Heart left ventricle (tissue), 16 donors: ENCODE results near the gene TAPT1. TPM values are rescaled to one million over a fixed set of nuclear protein-coding genes. Genes with fewer than 3 reads are reported as not detected.

Experiments
- ATAC-seq, 4 donors: fragments of 200-7000 bp; cut with Tn5 transposase; one replicate each; pipeline ENCODE4 v1.9.1; 2020 to 2022; ENCODE audit warnings: moderate library complexity in 4 of 4, mild to moderate bottlenecking in 3 of 4, moderate number of reproducible peaks in 1 of 4
- DNase-seq, 5 donors: peaks; one replicate each; pipeline ENCODE4 v3.0.0-alpha.2; 2020
- H3K27ac ChIP-seq, 12 donors: fragments of 200-600 bp; sonication (generic) in 4 of 12; one replicate each; pipeline versions ENCODE4 v1.5.0 to v1.8.0; 2016 to 2022; ENCODE audit warnings: mild to moderate bottlenecking in 2 of 12
- H3K27me3 ChIP-seq, 9 donors: fragments of 200-600 bp; sonication (generic) in 2 of 9; one replicate each; pipeline versions ENCODE4 v1.5.1 to v1.8.0; 2016 to 2022; ENCODE audit warnings: mild to moderate bottlenecking in 3 of 9
- H3K36me3 ChIP-seq, 9 donors: fragments of 200-600 bp; sonication (generic) in 2 of 9; one replicate each; pipeline versions ENCODE4 v1.5.0 to v1.8.0; 2018 to 2022; ENCODE audit warnings: mild to moderate bottlenecking in 2 of 9
- H3K4me1 ChIP-seq, 12 donors: fragments of 200-600 bp; sonication (generic) in 4 of 12; one replicate each; pipeline versions ENCODE4 v1.5.0 to v1.8.0; 2016 to 2022; ENCODE audit warnings: mild to moderate bottlenecking in 3 of 12
- H3K4me3 ChIP-seq, 12 donors: fragments of 200-600 bp; sonication (generic) in 4 of 12; one replicate each; pipeline versions ENCODE4 v1.5.0 to v1.8.0; 2017 to 2022; ENCODE audit warnings: mild to moderate bottlenecking in 9 of 12, moderate library complexity in 4 of 12
- H3K9me3 ChIP-seq, 12 donors: fragments of 200-600 bp; sonication (generic) in 4 of 12; one replicate each; pipeline versions ENCODE4 v1.5.0 to v1.8.0; 2016 to 2022; ENCODE audit warnings: mild to moderate bottlenecking in 1 of 12
- POLR2A ChIP-seq, 2 donors: fragments of 450-650 bp; IDR thresholded peaks; one replicate each; pipeline ENCODE4 v1.6.1; 2017; ENCODE audit warnings: antibody characterized with exemption in 2 of 2, mild to moderate bottlenecking in 2 of 2, moderate library complexity in 2 of 2
- whole genome bisulfite sequencing, 4 donors: extraction: QIAGEN DNeasy Blood & Tissue Kit in 2 of 4; methylation state at CpG; one replicate each; pipeline versions ENCODE4 v1.1.5 to v1.1.7; 2013 to 2018; 5-methylcytosine and 5-hydroxymethylcytosine counted together
- intact Hi-C, 10 donors: fragments of 100-400 bp; cut with DNase I; formaldehyde crosslinking; loops; one replicate each; pipeline versions ENCODE4 v1.11.1 to v1.14.2; 2022
- polyA plus RNA-seq, 2 donors: library from polyadenylated mRNA; stranded (reverse); fragments of 200-250 nt; gene quantifications; one replicate each; pipeline ENCODE4 v1.2.3, GENCODE V29; 2013
- total RNA-seq, 9 donors: library from RNA; depleted of rRNA in 2 of 9; stranded (reverse); fragments of >200 nt in 2 of 9; fragmentation: NEBNext Ultra II Directional in 3 of 9; extraction: Animal tissue kit (Norgen Biotek cat#: 25700) in 3 of 9; gene quantifications; one replicate each; pipeline versions ENCODE4 v1.1.0 to v1.2.4, GENCODE V29; 2016 to 2023
- TF ChIP-seq, protein P1 (sequence below), 12 donors: fragments of 200-600 bp; sonication (generic) in 4 of 12; IDR thresholded peaks; one replicate each; pipeline versions ENCODE4 v1.5.0 to v1.8.0; 2018 to 2022; ENCODE audit warnings: antibody characterized with exemption in 12 of 12, mild to moderate bottlenecking in 5 of 12
- donor health status: ischemic (EF 13 %, LVEDD 7.1; RV severe dilation, severe dysfunction).
- donor health status: healthy with polysubstance abuse.
- donor health status: DM: no; HTN: yes; CAD: no.
- donor health status: DM: no; HTN: no; CAD: no.
- donor health status: ischemic (EF 25% LVEDD 6.9; RV normal size, moderate dysfunction).
- donor health status: ischemic (EF 25% LVEDD 5.7; RV mildly dilated, moderate dysfunction).
- donor health status: healthy.
- donor health status: DM: yes; HTN: yes; CAD: no.
- donor health status: ischemic (EF 35%, LVEDD 5.7; RV mildly dilated, moderate dysfunction).
- donor health status: nonischemic (EF 11% LVEDD 7.7; RV severe dilation, severe dysfunction).
- donor health status: DM: yes; HTN: yes; CAD: no.
- donor health status: PGD.
- donor health status: ischemic (EF 29% LVEDD 5.4; RV normal size, mild dysfunction).
- donor health status: nonischemic (EF 23%, LVEDD 6.1; RV moderate dilation, normal function).

The TAPT1 gene
- total and polyA plus RNA-seq, 11 donors, result 12.3 to 53.4 (median 34.9) TPM

DNA sequence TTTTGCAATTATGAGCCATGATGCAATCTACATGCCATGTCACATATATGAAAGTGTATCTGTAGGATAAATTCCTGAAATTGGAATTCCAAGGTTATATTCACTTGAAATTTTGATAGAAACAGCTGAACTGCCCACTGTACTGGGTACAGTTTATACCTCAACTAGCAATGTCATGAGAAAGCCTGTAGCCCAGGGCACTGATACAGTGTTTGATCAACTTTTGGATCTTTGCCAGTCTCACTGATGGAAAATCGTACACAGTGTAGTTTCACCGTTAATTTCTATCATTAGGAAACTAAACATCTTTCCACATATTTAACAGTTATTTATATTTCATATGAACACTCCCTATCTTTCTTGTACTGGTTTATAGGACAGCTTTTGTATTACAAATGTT, 34.2 kb downstream of the TAPT1 start:
- intact Hi-C loops, result loop anchor here in 2 of 10 donors (10.0 kb wide), 1 partner anchor 73 kb away; no protein-coding TSS in a partner anchor
- TF ChIP-seq POLR2A (IDR thresholded peaks at IDR 0.05), result no peak
- TF ChIP-seq, protein P1, sequence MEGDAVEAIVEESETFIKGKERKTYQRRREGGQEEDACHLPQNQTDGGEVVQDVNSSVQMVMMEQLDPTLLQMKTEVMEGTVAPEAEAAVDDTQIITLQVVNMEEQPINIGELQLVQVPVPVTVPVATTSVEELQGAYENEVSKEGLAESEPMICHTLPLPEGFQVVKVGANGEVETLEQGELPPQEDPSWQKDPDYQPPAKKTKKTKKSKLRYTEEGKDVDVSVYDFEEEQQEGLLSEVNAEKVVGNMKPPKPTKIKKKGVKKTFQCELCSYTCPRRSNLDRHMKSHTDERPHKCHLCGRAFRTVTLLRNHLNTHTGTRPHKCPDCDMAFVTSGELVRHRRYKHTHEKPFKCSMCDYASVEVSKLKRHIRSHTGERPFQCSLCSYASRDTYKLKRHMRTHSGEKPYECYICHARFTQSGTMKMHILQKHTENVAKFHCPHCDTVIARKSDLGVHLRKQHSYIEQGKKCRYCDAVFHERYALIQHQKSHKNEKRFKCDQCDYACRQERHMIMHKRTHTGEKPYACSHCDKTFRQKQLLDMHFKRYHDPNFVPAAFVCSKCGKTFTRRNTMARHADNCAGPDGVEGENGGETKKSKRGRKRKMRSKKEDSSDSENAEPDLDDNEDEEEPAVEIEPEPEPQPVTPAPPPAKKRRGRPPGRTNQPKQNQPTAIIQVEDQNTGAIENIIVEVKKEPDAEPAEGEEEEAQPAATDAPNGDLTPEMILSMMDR (IDR thresholded peaks at IDR 0.05), result no peak
- no peak for DNase-seq
- Histone ChIP-seq H3K4me1 (peaks cover 0 to 39% (median 23%) of the 10 kb centered on the region in 12 donors), H3K27me3 (no peaks in the 10 kb centered on the region), H3K9me3 (no peaks in the 10 kb centered on the region), H3K4me3 (no peak overlapping the region), H3K27ac (no peak overlapping the region), H3K36me3 (peaks cover 0 to 50% (median 40%) of the 10 kb centered on the region in 9 donors)
- 65 to 82% (median 71%) methylated on average over 2 of the region's 2 CpGs for WGBS, 4 donors
- no peak for ATAC-seq

DNA sequence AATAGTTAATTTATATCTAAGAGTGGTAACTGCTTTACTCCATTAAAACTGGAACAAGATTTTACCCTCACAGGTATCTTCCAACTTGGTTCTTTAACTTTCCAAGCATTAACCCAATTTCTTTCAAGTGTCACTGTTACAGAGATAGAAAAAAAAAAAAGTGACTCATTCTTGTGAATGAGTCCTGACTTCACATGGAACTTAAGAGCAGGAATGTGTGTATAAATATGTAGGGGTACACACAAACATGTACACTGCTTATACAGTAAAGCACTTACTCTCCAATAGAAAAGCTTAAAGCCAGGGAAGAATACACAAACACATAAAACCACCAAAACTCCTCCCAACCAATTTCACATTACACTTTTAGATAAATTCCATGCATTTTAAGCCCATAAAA, 38.8 kb downstream of the TAPT1 start:
- H3K4me3 ChIP-seq, result no peak overlapping the region
- peaks cover 0 to 94% (median 69%) of the 10 kb centered on the region in 9 donors for H3K36me3 ChIP-seq
- no peak overlapping the region for H3K27ac ChIP-seq
- TF ChIP-seq, protein P1 (IDR thresholded peaks at IDR 0.05), result no peak
- no peak for TF ChIP-seq POLR2A (IDR thresholded peaks at IDR 0.05)
- H3K4me1 ChIP-seq, result peaks cover 0 to 5% (median 0%) of the 10 kb centered on the region in 12 donors
- no peak for DNase-seq
- no peak for ATAC-seq
- intact Hi-C loops, result no loop called here
- H3K9me3 ChIP-seq, result no peaks in the 10 kb centered on the region
- H3K27me3 ChIP-seq, result no peaks in the 10 kb centered on the region

DNA sequence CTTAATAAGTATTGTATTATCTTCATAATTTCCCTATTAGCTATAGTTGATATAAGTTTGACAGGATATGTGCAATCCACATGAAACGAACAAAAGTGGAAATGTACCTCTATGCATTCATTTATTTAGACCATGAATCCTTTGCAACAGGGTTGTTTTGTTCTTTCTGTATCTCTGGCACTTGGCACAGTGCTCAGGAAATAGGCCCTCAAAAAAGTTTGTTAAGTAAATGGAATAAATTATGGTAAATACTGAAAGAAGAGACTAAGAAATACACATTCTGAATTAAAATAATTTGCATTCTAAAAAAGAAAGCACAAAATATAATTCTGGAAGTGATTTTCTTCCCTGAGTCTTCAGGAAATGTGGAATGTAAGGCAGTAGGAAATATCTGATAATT, 39.3 kb downstream of the TAPT1 start:
- H3K9me3 ChIP-seq, result no peaks in the 10 kb centered on the region
- no peaks in the 10 kb centered on the region for H3K4me1 ChIP-seq
- intact Hi-C loops, result no loop called here
- no peak overlapping the region for H3K27ac ChIP-seq
- H3K4me3 ChIP-seq, result no peak overlapping the region
- DNase-seq (no peak), ATAC-seq (no peak)
- TF ChIP-seq, protein P1 (IDR thresholded peaks at IDR 0.05), result no peak
- no peak for TF ChIP-seq POLR2A (IDR thresholded peaks at IDR 0.05)
- 83 to 97% (median 89%) methylated on average over 1 of the region's 1 CpG for WGBS, 4 donors
- peaks cover 0 to 97% (median 70%) of the 10 kb centered on the region in 9 donors for H3K36me3 ChIP-seq
- H3K27me3 ChIP-seq, result no peaks in the 10 kb centered on the region

DNA sequence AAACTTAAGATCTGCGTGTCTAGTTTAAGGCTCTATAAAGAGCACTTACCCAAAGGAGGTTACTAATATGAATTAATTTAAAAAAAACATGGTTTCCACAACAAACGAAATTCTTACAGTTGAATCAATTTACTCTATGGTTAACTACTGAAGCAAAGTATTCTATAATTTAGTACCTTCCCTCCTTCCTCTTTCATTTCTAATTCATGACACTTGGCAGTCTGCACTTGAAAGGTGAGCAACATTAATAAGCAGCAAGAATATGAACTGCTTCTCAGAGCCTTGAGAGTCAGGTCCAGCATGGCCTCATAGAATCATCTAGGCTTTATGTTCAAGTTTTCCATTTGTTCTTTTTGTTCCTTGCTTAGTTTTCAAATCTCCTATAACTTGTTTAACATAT, 42.7 kb downstream of the TAPT1 start:
- no peaks in the 10 kb centered on the region for H3K27me3 ChIP-seq
- no peak overlapping the region for H3K27ac ChIP-seq
- no peaks in the 10 kb centered on the region for H3K4me1 ChIP-seq
- no peaks in the 10 kb centered on the region for H3K9me3 ChIP-seq
- intact Hi-C loops, result no loop called here
- no peak for ATAC-seq
- 87 to 92% (median 88%) methylated on average over 2 of the region's 2 CpGs for WGBS, 4 donors
- peaks cover 0 to 97% (median 68%) of the 10 kb centered on the region in 9 donors for H3K36me3 ChIP-seq
- DNase-seq, result no peak
- no peak overlapping the region for H3K4me3 ChIP-seq
- TF ChIP-seq, protein P1 (IDR thresholded peaks at IDR 0.05), result no peak
- TF ChIP-seq POLR2A (IDR thresholded peaks at IDR 0.05), result no peak
